ENCODE measurements around the gene TUBGCP6.
A peak's percentile ranks its signal among the peaks of the same experiment; 100 is the strongest.
"Not testable (repeated sequence)": the region's sequence is repeated elsewhere in the genome, so short reads cannot be mapped to it uniquely, and the experiment has no call there.

Gene TUBGCP6

GRCh38 chr22:50209893-50210292 lies 34.9 kb downstream of the TUBGCP6 start:
- peak; percentile 68 for DNase-seq

- no peak for DNase-seq
These were observed 35.6 kb downstream of the TUBGCP6 start for GRCh38 chr22:50208939-50209892.

- no peak for DNase-seq
These were observed 36.3 kb downstream of the TUBGCP6 start for GRCh38 chr22:50208430-50208938.

GRCh38 chr22:50207383-50208140 lies 37.3 kb downstream of the TUBGCP6 start:
- DNase-seq, result no peak

GRCh38 chr22:50206599-50206998 lies 38.2 kb downstream of the TUBGCP6 start:
- DNase-seq, result no peak

DNA sequence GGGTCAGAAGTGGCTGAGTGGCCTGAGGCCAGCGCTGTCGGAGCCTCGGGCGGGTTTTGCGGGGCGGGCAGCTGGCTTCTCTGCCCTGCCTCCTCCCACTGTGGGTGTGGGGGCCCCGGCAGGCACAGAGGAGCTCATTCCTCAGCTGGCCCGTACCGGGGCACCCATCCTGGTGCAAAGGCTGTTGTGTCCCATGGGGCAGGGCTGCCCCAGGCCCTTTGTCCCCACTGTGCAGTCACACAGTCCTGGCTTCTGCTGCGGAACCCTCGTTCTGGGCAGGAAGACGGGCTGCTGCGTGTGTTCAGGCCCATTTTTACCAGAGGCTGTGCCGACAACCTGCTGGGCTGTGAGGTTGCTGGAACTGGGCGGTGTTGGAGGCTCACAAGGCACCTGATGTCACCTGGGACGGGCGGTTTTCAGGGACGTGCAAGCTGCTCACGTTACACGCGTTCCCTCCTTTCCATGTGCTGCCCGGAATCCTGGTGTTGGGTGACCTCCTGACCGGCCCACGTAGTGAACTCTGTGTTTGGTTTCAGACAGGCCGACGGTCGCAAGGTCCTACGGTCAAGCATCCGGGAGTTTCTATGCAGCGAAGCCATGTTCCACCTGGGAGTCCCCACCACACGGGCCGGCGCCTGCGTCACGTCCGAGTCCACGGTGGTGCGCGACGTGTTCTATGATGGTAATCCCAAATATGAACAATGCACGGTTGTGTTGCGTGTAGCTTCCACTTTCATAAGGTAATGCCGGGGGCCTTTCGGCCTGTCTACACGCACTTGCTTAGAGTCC lies 38.8 kb downstream of the TUBGCP6 start:
- DNase-seq, result no peak

DNA sequence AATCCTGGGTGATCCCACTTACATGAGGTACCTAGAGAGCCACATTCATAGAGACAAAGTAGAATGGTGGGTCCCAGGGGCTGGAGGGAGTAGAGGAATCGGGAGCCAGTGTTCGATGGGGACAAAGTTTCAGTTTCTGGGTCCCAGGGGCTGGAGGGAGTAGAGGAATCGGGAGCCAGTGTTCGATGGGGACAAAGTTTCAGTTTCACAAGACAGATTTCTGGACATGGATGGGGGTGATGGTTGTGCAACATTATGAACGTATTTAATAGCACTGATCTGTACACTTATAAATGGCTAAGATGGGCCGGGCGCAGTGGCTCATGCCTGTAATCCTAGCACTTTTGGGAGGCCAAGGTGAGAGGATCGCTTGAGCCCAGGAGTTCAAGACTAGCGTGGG lies 39.8 kb downstream of the TUBGCP6 start:
- DNase-seq, result not testable (repeated sequence)

DNA sequence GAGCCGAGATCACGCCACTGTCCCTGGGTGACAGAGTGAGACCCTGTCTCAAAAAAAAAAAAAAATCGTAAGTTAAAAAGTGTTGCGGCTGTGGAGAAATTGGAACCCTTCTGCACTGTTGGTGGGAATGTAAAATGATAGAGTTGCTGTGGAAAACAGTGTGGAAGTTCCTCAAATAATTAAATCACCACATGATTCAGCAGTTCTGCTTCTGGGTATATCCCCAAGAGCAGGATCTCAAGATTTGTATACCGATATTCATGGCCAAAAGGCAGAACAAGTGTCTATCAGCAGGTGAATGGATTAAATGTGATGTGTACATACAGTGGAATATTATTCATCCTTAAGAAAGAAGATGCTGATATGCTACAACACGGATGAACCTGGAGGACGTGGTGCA lies 40.3 kb downstream of the TUBGCP6 start:
- DNase-seq, result no peak

DNA sequence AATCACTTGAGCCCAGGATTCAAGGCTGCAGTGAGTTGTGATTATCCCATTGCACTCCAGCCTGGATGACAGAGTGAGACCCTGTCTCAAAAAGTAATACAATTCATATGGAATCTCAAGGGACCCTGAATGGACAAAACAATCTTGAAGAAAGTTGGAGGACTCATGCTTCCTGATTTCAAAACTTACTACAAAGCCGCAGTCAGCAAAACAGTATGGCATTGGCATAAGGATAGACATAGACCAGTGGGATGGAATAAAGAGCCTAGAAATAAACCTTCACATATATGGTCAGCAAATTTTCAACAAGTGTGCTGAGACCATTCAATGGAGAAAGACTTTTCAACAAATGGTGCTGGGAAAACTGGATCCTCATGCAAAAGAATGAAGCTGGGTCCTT lies 41.5 kb downstream of the TUBGCP6 start:
- no peak for DNase-seq

- DNase-seq, result no peak
These were observed 42.6 kb downstream of the TUBGCP6 start for GRCh38 chr22:50202130-50202666.

DNA sequence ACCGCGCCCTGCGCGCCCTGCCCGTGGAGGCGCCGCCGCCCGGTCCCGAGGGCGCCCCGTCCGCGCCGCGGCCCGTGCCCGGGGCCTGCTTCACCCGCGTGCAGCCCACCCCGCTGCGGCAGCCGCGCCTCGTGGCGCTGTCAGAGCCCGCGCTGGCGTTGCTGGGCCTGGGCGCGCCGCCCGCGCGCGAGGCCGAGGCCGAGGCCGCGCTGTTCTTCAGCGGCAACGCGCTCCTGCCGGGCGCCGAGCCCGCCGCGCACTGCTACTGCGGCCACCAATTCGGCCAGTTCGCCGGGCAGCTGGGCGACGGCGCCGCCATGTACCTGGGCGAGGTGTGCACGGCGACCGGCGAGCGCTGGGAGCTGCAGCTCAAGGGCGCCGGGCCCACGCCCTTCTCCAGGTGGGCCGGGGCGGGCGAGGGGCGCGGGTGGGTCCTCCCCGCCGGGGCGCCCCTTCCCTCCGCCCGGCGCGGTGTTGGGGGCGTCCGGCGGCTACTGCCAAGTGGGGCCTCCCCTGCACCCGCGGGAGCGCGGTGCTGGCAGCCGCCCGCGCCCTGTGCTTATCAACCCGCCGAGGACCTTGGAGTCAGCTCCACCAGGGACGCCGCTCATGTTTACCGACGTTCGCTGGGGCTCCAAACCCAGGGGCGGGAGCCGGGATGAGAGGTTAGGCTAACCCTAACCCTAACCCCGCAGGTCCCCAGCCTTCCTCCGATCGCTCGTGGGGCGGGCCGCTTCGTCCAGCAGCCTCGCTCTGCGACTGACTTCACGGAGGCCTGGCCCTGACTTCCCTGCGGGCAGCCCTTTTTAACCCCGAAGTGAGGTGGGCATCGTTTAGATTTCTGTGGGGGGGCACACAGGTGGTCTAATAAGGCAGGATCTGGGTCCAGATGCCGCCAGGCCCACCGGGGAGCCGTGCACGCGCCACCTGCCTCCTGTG lies 43.4 kb downstream of the TUBGCP6 start:
- DNase-seq, result no peak

DNA sequence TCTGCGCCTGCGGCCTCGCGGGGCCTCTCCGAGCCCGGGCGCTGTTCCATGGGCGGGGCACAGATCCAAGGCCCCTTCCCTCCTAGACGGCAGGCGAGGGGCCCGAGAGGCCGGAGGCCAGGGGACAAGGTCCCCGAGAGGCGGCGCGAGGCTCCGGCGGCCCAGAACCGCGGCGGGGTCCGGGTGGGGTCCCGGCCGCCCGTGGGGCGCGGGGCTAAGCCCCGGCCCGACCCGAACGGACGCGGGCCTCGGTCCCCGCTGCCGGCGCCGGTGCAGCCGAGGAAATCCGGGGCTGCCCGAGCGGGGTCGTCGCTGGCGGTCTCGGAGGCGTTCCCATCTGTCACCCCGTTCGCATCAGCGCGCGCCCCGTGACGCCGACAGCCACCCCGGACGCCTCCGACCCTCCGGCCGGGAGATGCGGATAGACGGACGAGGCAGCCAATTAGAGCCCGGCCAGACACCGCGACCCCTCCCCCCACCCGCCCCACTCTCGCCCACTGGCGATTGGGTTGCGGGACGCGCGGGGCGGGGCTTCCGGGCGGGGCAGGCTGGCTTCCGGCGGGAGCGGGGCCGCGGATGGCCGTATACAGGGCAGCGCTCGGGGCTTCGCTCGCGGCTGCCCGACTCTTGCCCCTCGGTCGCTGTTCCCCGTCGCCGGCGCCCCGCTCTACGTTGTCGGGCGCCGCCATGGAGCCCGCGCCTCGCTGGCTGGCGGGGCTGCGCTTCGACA lies 44.2 kb downstream of the TUBGCP6 start, which contains the start of gene SELENOO:
TSS of gene SELENOO (plus strand) at position 551 of the 730 bp plus-strand sequence. CDS start at position 577, 26 bp downstream.
- DNase-seq, result peak; percentile 92

DNA sequence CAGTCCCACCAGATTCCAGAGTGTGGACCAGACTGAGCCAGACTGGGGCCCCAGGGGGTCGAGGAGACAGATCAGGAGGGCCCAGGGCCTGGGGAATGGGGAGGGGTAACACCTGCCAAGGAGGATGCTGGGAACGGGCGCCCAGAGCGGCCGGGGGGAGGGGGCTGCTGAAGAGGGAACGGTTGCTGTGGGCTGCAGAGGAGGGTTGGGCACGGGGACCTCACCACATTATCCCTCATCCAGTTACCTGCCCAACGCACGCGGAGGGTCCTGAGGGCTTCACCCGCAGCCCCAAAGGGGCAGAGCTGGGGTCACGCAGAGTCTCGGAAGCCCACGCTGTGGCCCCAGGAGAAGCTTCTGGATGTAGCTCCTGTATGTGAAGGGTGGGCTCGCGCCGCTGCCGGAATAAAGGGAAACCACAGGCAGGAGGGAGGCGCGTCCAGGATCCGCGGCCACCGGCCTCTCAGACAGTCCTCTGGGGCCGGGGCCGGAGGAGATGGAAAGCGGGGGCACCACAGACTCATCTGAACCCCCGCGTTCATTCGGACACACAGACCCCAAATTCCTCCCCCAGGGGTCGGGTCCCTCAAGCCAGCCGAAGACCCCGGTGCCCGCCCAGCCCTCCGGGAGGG lies 44.9 kb downstream of the TUBGCP6 start:
- DNase-seq, result no peak

DNA sequence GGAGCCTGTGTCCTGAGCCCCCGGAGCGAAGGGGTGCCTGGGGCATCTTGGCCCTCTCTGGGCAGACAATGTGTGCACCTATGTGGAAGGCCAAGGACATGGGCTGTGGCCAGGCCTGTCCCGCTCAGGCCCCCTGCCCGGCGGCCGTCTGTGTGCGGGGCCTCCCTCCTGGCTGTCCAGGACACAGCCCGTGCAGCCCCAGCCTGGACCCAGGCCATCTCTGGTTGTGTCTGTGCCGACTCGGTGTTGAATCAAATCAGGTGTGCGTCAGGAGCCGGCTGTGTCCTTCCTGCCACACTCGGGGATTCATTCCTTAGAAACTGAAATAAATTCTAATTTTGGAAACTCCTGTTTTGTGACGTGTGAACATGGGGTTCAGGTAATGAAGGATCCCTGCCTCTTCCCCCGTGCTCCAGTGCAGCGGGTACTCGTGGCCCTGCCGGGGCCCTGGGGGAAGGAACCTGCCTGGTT lies 45.5 kb downstream of the TUBGCP6 start:
- no peak for DNase-seq

DNA sequence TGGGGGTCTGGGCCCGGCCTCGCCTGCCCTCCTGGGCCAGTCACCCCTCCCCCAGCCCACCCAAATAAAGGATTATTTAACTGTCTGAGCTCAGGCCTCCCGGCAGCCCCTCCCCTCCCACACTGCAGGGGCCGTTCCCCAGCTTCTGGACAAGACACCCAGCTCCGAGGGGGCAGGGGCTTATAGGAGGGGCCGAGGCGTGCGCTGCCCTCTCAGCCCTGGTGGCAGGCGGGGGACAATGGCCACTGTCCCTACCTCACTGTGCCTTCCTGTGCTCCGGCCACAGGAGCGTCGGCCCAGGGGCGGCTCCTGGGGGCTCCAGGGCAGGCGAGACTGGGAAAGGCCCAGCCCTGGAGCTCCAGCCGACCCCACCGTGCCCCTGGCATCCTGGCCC lies 46.2 kb downstream of the TUBGCP6 start:
- no peak for DNase-seq

DNA sequence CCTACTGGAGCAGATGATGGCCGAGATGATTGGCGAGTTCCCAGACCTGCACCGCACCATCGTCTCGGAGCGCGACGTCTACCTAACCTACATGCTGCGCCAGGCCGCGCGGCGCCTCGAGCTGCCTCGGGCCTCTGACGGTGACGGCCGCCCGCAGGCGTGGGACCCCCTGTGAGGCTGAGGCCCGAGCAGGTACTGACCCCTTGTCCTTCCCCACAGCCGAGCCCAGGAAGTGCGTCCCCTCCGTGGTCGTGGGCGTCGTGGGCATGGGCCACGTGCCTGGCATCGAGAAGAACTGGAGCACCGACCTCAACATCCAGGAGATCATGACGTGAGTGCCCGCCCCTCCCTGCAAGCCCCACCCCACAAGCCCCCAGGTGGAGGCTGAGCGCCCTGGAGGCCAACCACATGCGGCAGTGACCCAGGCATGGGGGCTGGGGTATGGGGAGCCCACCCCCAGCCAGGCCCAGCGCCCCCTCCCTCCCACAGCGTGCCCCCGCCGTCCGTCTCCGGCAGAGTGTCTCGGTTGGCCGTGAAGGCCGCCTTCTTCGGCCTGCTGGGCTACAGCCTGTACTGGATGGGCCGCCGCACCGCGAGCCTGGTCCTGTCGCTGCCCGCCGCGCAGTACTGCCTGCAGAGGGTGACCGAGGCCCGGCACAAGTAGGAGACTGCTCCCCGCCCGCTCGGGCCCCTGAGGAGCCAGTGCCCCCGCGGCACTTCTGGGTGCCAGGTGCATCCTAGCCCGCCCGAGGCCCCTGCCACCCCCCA lies 46.8 kb downstream of the TUBGCP6 start:
- DNase-seq, result no peak

- DNase-seq, result no peak
These were observed 47.6 kb downstream of the TUBGCP6 start for GRCh38 chr22:50197000-50197800.

- no peak for DNase-seq
These were observed 48.6 kb downstream of the TUBGCP6 start for GRCh38 chr22:50196256-50196655.

All from CD4-positive, alpha-beta T cell treated with Interferon gamma for 1 hour (primary cell).